ENCODE results near the gene SAE1.
A peak's percentile ranks its signal among the peaks of the same experiment; 100 is the strongest.

SAE1 gene

DNA sequence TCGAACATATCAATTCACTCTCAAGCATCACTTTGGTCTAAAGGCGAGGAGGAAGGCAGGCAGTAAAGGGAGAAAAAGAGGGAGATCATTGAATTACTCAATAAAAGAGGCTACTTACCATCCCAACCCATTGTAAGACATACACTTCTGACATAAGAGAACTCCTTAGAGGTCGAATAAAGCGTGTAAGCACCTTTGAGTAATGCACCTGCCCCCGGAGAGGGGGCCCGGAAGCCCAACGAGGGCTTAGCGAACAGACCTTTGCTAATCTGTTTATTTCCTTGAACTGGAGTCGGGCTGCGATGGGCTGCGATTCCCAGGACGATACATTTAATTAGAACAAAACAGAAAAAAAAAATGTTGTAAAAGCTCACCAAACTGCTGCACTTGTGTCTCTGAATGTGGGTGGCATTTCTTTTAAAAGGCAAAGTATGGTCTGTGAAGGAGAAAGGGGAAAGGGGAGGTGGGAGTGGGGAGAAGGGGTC, 20.1 kb upstream of the SAE1 start:
- peak overlapping the region; percentile 98 for H3K4me3 ChIP-seq (replicated peaks; ENCODE audit: low read depth, low read length)
- no peak for DNase-seq (ENCODE audit: low read depth)
- TF ChIP-seq CTCF (IDR thresholded peaks at IDR 0.05; ENCODE audit: low read length, missing control alignments): no peak

GRCh38 chr19:47111006-47111621, 19.5 kb upstream of the SAE1 start:
- DNase-seq (ENCODE audit: low read depth): no peak
- no peak for TF ChIP-seq CTCF (IDR thresholded peaks at IDR 0.05; ENCODE audit: low read length, missing control alignments)
- peak overlapping the region; percentile 98 for H3K4me3 ChIP-seq (replicated peaks; ENCODE audit: low read depth, low read length)

GRCh38 chr19:47111682-47112165, 18.9 kb upstream of the SAE1 start:
- peak overlapping the region; percentile 98 for H3K4me3 ChIP-seq (replicated peaks; ENCODE audit: low read depth, low read length)
- TF ChIP-seq CTCF (IDR thresholded peaks at IDR 0.05; ENCODE audit: low read length, missing control alignments): no peak
- no peak for DNase-seq (ENCODE audit: low read depth)

GRCh38 chr19:47112166-47112996, 18.3 kb upstream of the SAE1 start:
- peak overlapping the region; percentile 98 for H3K4me3 ChIP-seq (replicated peaks; ENCODE audit: low read depth, low read length)
- DNase-seq (ENCODE audit: low read depth): peak; percentile 88
- TF ChIP-seq CTCF (IDR thresholded peaks at IDR 0.05; ENCODE audit: low read length, missing control alignments): no peak

- peak within 1 kb of the TSS; percentile 98 for H3K4me3 ChIP-seq (replicated peaks; ENCODE audit: low read depth, low read length)
- TF ChIP-seq CTCF (IDR thresholded peaks at IDR 0.05; ENCODE audit: low read length, missing control alignments): no peak
These were observed 17.4 kb upstream of the SAE1 start, which contains the start of gene ZC3H4 for GRCh38 chr19:47112997-47113849. Gene ZC3H4 (minus strand): TSS chr19:47113776. CDS start chr19:47112584, 1,192 bp downstream.

DNA sequence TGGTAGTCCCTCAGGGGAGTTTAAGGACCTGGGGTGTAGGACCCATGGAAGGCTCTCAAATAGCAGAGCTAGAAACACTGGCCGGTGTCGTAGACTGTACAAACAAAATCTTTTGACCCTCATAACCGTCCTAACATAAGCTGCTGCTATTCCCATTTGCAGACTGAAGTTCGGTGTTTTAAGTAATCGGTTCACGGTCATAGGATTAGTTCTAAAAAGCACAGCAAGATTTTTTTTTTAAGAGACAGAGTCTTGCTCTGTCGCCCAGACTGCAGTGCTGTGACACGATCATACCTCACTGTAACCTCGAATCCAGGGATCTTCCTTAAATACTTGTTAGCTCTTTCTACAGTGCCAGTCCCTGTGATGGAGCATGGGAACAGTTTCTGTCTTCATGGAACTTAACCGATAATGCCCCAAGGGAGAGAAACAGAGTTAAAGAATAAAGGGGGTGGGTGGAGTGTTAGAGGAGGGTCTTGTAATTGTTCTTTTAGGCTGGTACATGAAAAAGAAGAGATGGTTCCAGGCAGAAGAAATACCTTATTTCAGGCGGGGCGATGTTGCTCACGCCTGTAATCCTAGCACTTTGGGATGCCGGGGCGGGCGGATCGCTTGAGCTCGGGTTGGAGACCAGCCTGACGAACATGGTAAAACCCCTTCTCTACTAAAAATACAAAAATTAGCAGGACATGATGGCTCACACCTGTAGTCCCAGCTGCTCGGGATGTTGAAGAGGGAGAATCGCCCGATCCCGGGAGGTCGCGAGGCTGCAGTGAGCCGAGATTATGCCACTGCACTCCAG, 16.6 kb upstream of the SAE1 start:
- TF ChIP-seq CTCF (IDR thresholded peaks at IDR 0.05; ENCODE audit: low read length, missing control alignments): no peak
- peak overlapping the region; percentile 95 for H3K4me3 ChIP-seq (replicated peaks; ENCODE audit: low read depth, low read length)
- no peak for DNase-seq (ENCODE audit: low read depth)

More at GRCh38 chr19:47112997-47113849, 17.4 kb upstream of the SAE1 start, which contains the start of gene ZC3H4:
- peak; percentile 99 for DNase-seq (ENCODE audit: low read depth)

All from fibroblast of pulmonary artery (primary cell).